HEK293T (cell line): ENCODE results near the gene CYP46A1.

Experiments used
- BHLHE40 ChIP-seq: fragments of 450-650 bp; IDR thresholded peaks from 2 replicates; pipeline ENCODE4 v1.6.1; 2016; ENCODE audit warnings: mild to moderate bottlenecking, moderate library complexity, borderline replicate concordance
- FOXA1 ChIP-seq: fragments of 450-650 bp; IDR thresholded peaks from 2 replicates; pipeline ENCODE4 v1.6.1; 2016; ENCODE audit warnings: mild to moderate bottlenecking
- FOXK2 ChIP-seq: fragments of 450-650 bp; IDR thresholded peaks from 2 replicates; pipeline ENCODE4 v1.6.1; 2016; ENCODE audit warnings: mild to moderate bottlenecking
- FOXM1 ChIP-seq: fragments of 450-650 bp; IDR thresholded peaks from 2 replicates; pipeline ENCODE4 v1.6.1; 2017; ENCODE audit warnings: mild to moderate bottlenecking, borderline replicate concordance
- L3MBTL2 ChIP-seq: fragments of 450-650 bp; conservative IDR thresholded peaks from 2 replicates; pipeline ENCODE4 v1.6.1; 2016; ENCODE audit warnings: mild to moderate bottlenecking
- LEF1 ChIP-seq: fragments of 450-650 bp; IDR thresholded peaks from 2 replicates; pipeline ENCODE4 v1.6.1; 2017; ENCODE audit warnings: mild to moderate bottlenecking, borderline replicate concordance
- NFRKB ChIP-seq: fragments of 450-650 bp; IDR thresholded peaks from 2 replicates; pipeline ENCODE4 v1.6.1; 2016; ENCODE audit warnings: mild to moderate bottlenecking, moderate library complexity
- SP1 ChIP-seq: fragments of 450-650 bp; IDR thresholded peaks from 2 replicates; pipeline ENCODE4 v1.6.1; 2017
- TARDBP ChIP-seq: fragments of 450-650 bp; IDR thresholded peaks from 2 replicates; pipeline ENCODE4 v1.6.1; 2016
- ZNF384 ChIP-seq: fragments of 450-650 bp; IDR thresholded peaks from 2 replicates; pipeline ENCODE4 v1.6.1; 2016
- TF ChIP-seq, protein P1 (sequence below): fragments of 450-650 bp; IDR thresholded peaks from 2 replicates; pipeline ENCODE4 v1.6.1; 2016

- TF ChIP-seq BHLHE40 = no peak
- TF ChIP-seq ZNF384 = no peak
- no peak for TF ChIP-seq LEF1
- no peak for TF ChIP-seq L3MBTL2
- TF ChIP-seq SP1 = no peak
- TF ChIP-seq FOXM1 = no peak
- no peak for TF ChIP-seq FOXA1
- TF ChIP-seq, protein P1, sequence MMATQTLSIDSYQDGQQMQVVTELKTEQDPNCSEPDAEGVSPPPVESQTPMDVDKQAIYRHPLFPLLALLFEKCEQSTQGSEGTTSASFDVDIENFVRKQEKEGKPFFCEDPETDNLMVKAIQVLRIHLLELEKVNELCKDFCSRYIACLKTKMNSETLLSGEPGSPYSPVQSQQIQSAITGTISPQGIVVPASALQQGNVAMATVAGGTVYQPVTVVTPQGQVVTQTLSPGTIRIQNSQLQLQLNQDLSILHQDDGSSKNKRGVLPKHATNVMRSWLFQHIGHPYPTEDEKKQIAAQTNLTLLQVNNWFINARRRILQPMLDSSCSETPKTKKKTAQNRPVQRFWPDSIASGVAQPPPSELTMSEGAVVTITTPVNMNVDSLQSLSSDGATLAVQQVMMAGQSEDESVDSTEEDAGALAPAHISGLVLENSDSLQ = no peak
- no peak for TF ChIP-seq NFRKB
- TF ChIP-seq FOXK2 = no peak
- no peak for TF ChIP-seq TARDBP
These were observed 85.7 kb downstream of the CYP46A1 start for GRCh38 chr14:99769799-99770198.
